Activated naive CD8-positive, alpha-beta T cell treated with anti-CD3 and anti-CD28 coated beads for 36 hours (primary cell): ENCODE results near the gene AHCYL2. TPM values are rescaled to one million over a fixed set of nuclear protein-coding genes. Genes with fewer than 3 reads are reported as not detected.
"Not testable (repeated sequence)": the region's sequence is repeated elsewhere in the genome, so short reads cannot be mapped to it uniquely, and the experiment has no call there.

Experiments used
- DNase-seq: peaks from one replicate; pipeline ENCODE4 v3.0.0; 2021
- H3K27ac Mint-ChIP-seq: one replicate; pipeline ENCODE4 v1.8.0; 2022; ENCODE audit warnings: mild to moderate bottlenecking, moderate library complexity, mixed read lengths
- H3K27me3 Mint-ChIP-seq: one replicate; pipeline ENCODE4 v1.8.0; 2022; ENCODE audit warnings: mild to moderate bottlenecking, mixed read lengths
- H3K36me3 Mint-ChIP-seq: one replicate; pipeline ENCODE4 v1.8.0; 2021; ENCODE audit warnings: mild to moderate bottlenecking, mixed read lengths
- H3K4me1 Mint-ChIP-seq: one replicate; pipeline ENCODE4 v1.8.0; 2021; ENCODE audit warnings: mixed read lengths
- H3K4me3 Mint-ChIP-seq: one replicate; pipeline ENCODE4 v1.8.0; 2022; ENCODE audit warnings: mild to moderate bottlenecking, moderate library complexity, mixed read lengths
- H3K9me3 Mint-ChIP-seq: one replicate; pipeline ENCODE4 v1.8.0; 2022; ENCODE audit warnings: mixed read lengths
- total RNA-seq, 2 experiments: library from RNA; stranded (reverse); gene quantifications; one replicate each; pipeline ENCODE4 v1.2.3, GENCODE V29; 2021

AHCYL2 gene
- total RNA-seq, 2 experiments from 2014 or later = 6.5 to 6.8 TPM

GRCh38 chr7:129317450-129317849 lies 92.6 kb downstream of the AHCYL2 start:
- Mint-ChIP-seq H3K27ac (no peak overlapping the region), H3K36me3 (peaks cover 10% of the 10 kb centered on the region), H3K27me3 (no peaks in the 10 kb centered on the region), H3K9me3 (no peaks in the 10 kb centered on the region), H3K4me1 (no peaks in the 10 kb centered on the region), H3K4me3 (no peak overlapping the region)
- DNase-seq = no peak

GRCh38 chr7:129327076-129327475 lies 102.2 kb downstream of the AHCYL2 start:
- H3K9me3 Mint-ChIP-seq = peaks cover 17% of the 10 kb centered on the region
- no peak overlapping the region for H3K4me3 Mint-ChIP-seq
- no peak overlapping the region for H3K27ac Mint-ChIP-seq

GRCh38 chr7:129332254-129333035 lies 107.6 kb downstream of the AHCYL2 start:
- Mint-ChIP-seq H3K27ac (no peak overlapping the region), H3K9me3 (no peaks in the 10 kb centered on the region)

More at GRCh38 chr7:129327076-129327475, 102.2 kb downstream of the AHCYL2 start:
- no peaks in the 10 kb centered on the region for H3K27me3 Mint-ChIP-seq
- peaks cover 21% of the 10 kb centered on the region for H3K36me3 Mint-ChIP-seq
- no peaks in the 10 kb centered on the region for H3K4me1 Mint-ChIP-seq
- no peak for DNase-seq

GRCh38 chr7:129334473-129334872 lies 109.6 kb downstream of the AHCYL2 start:
- H3K27ac Mint-ChIP-seq = no peak overlapping the region
- no peaks in the 10 kb centered on the region for H3K36me3 Mint-ChIP-seq

More at GRCh38 chr7:129332254-129333035, 107.6 kb downstream of the AHCYL2 start:
- Mint-ChIP-seq H3K4me3 (no peak overlapping the region), H3K4me1 (no peaks in the 10 kb centered on the region), H3K27me3 (no peaks in the 10 kb centered on the region), H3K36me3 (no peaks in the 10 kb centered on the region)
- no peak for DNase-seq

GRCh38 chr7:129338450-129338849 lies 113.6 kb downstream of the AHCYL2 start:
- H3K4me1 Mint-ChIP-seq = peaks cover 10% of the 10 kb centered on the region
- H3K36me3 Mint-ChIP-seq = no peaks in the 10 kb centered on the region
- H3K9me3 Mint-ChIP-seq = no peaks in the 10 kb centered on the region
- no peak overlapping the region for H3K4me3 Mint-ChIP-seq
- no peak for DNase-seq
- no peaks in the 10 kb centered on the region for H3K27me3 Mint-ChIP-seq
- H3K27ac Mint-ChIP-seq = no peak overlapping the region

More at GRCh38 chr7:129334473-129334872, 109.6 kb downstream of the AHCYL2 start:
- no peak overlapping the region for H3K4me3 Mint-ChIP-seq
- H3K4me1 Mint-ChIP-seq = no peaks in the 10 kb centered on the region
- H3K9me3 Mint-ChIP-seq = no peaks in the 10 kb centered on the region
- H3K27me3 Mint-ChIP-seq = no peaks in the 10 kb centered on the region
- no peak for DNase-seq

GRCh38 chr7:129341212-129341611 lies 116.4 kb downstream of the AHCYL2 start:
- no peak overlapping the region for H3K27ac Mint-ChIP-seq
- H3K9me3 Mint-ChIP-seq = no peaks in the 10 kb centered on the region
- peaks cover 28% of the 10 kb centered on the region for H3K4me1 Mint-ChIP-seq
- no peaks in the 10 kb centered on the region for H3K27me3 Mint-ChIP-seq
- peaks cover 3% of the 10 kb centered on the region for H3K36me3 Mint-ChIP-seq
- DNase-seq = no peak
- no peak overlapping the region for H3K4me3 Mint-ChIP-seq

- Mint-ChIP-seq H3K27me3 (no peaks in the 10 kb centered on the region), H3K36me3 (peaks cover 3% of the 10 kb centered on the region), H3K27ac (no peak overlapping the region), H3K4me1 (peaks cover 28% of the 10 kb centered on the region), H3K9me3 (no peaks in the 10 kb centered on the region), H3K4me3 (no peak overlapping the region)
- no peak for DNase-seq
These were observed 117.3 kb downstream of the AHCYL2 start for GRCh38 chr7:129341816-129342806.

GRCh38 chr7:129343099-129343700 lies 118.4 kb downstream of the AHCYL2 start:
- no peaks in the 10 kb centered on the region for H3K27me3 Mint-ChIP-seq
- DNase-seq = no peak
- no peak overlapping the region for H3K4me3 Mint-ChIP-seq
- H3K27ac Mint-ChIP-seq = no peak overlapping the region
- H3K36me3 Mint-ChIP-seq = peaks cover 3% of the 10 kb centered on the region
- H3K4me1 Mint-ChIP-seq = peaks cover 28% of the 10 kb centered on the region
- no peaks in the 10 kb centered on the region for H3K9me3 Mint-ChIP-seq

GRCh38 chr7:129347330-129347729 lies 122.5 kb downstream of the AHCYL2 start:
- Mint-ChIP-seq H3K36me3 (peaks cover 3% of the 10 kb centered on the region), H3K27me3 (no peaks in the 10 kb centered on the region), H3K9me3 (no peaks in the 10 kb centered on the region), H3K27ac (no peak overlapping the region), H3K4me3 (no peak overlapping the region), H3K4me1 (peaks cover 25% of the 10 kb centered on the region)
- no peak for DNase-seq

- H3K27me3 Mint-ChIP-seq = no peaks in the 10 kb centered on the region
- no peak overlapping the region for H3K4me3 Mint-ChIP-seq
- H3K36me3 Mint-ChIP-seq = peaks cover 3% of the 10 kb centered on the region
- peaks cover 25% of the 10 kb centered on the region for H3K4me1 Mint-ChIP-seq
- no peak overlapping the region for H3K27ac Mint-ChIP-seq
- DNase-seq = no peak
- H3K9me3 Mint-ChIP-seq = no peaks in the 10 kb centered on the region
These were observed 123.4 kb downstream of the AHCYL2 start for GRCh38 chr7:129348023-129348740.

GRCh38 chr7:129351320-129351719 lies 126.5 kb downstream of the AHCYL2 start:
- peaks cover 4% of the 10 kb centered on the region for H3K4me1 Mint-ChIP-seq
- H3K36me3 Mint-ChIP-seq = no peaks in the 10 kb centered on the region
- no peaks in the 10 kb centered on the region for H3K9me3 Mint-ChIP-seq
- DNase-seq = peak; percentile 6
- no peak overlapping the region for H3K4me3 Mint-ChIP-seq
- no peak overlapping the region for H3K27ac Mint-ChIP-seq
- no peaks in the 10 kb centered on the region for H3K27me3 Mint-ChIP-seq

- H3K27ac Mint-ChIP-seq, H3K27me3 Mint-ChIP-seq, DNase-seq, H3K36me3 Mint-ChIP-seq, H3K9me3 Mint-ChIP-seq, H3K4me1 Mint-ChIP-seq, H3K4me3 Mint-ChIP-seq: not testable (repeated sequence)
These were observed 128.3 kb downstream of the AHCYL2 start for GRCh38 chr7:129353104-129353503.

GRCh38 chr7:129354428-129355157 lies 129.8 kb downstream of the AHCYL2 start:
- H3K27me3 Mint-ChIP-seq = no peaks in the 10 kb centered on the region
- peaks cover 5% of the 10 kb centered on the region for H3K4me1 Mint-ChIP-seq
- no peaks in the 10 kb centered on the region for H3K36me3 Mint-ChIP-seq
- DNase-seq = no peak
- H3K4me3 Mint-ChIP-seq = no peak overlapping the region
- H3K9me3 Mint-ChIP-seq = no peaks in the 10 kb centered on the region
- H3K27ac Mint-ChIP-seq = no peak overlapping the region

- Mint-ChIP-seq H3K4me3 (no peak overlapping the region), H3K36me3 (no peaks in the 10 kb centered on the region), H3K4me1 (peaks cover 4% of the 10 kb centered on the region), H3K9me3 (no peaks in the 10 kb centered on the region), H3K27me3 (no peaks in the 10 kb centered on the region), H3K27ac (no peak overlapping the region)
- no peak for DNase-seq
These were observed 131.3 kb downstream of the AHCYL2 start for GRCh38 chr7:129356176-129356575.
